GM19043 (cell line): ENCODE data around the gene ARHGEF12.

ENCODE experiments used
- ATAC-seq: cut with Tn5 transposase; IDR thresholded peaks from one replicate; pipeline ENCODE4 v1.9.1; 2021; ENCODE audit warnings: low read depth; ENCODE audit not compliant: unreplicated experiment

The ARHGEF12 gene

GRCh38 chr11:120385110-120385509 lies 48.9 kb downstream of the ARHGEF12 start:
- ATAC-seq: no peak

GRCh38 chr11:120385655-120386054 lies 49.4 kb downstream of the ARHGEF12 start:
- ATAC-seq: no peak

DNA sequence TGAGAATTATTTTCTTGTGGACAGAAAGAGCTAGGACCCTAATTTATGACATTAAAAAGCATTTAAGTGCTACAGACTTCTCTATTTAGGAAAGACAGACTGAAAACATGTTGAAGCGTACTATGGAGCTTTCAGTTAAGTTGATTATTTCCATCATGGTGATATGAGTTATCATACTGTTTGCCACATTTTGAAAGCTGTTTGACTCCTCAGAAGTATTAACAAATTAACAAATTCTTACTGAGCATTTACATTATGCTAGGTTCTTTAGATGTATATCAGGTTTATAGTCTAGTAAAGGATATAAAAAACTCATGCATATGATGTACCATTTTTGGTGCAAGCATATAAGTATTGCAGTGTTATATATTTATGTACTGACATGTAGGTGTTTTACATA lies 50.1 kb downstream of the ARHGEF12 start:
- ATAC-seq: no peak

- no peak for ATAC-seq
Observed at GRCh38 chr11:120386774-120387371, 50.7 kb downstream of the ARHGEF12 start.

DNA sequence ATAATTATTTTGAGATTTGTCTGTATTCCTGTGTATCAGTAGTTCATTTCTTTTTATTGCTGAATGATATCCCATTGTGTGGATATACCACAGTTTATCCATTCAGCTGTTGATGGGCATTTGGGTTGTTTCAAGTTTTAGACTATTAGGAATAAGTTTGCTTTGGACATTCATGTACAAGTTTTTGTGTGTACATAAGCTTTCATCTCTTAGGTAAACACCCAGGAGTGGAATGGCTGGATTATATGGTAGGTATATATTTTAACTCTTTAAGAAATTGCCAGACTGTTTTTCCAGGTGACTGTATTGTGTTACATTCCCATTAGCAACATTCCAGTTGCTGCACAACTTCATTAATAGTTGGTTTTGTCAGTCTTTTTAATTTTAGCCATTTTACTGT lies 52.0 kb downstream of the ARHGEF12 start:
- ATAC-seq: no peak

DNA sequence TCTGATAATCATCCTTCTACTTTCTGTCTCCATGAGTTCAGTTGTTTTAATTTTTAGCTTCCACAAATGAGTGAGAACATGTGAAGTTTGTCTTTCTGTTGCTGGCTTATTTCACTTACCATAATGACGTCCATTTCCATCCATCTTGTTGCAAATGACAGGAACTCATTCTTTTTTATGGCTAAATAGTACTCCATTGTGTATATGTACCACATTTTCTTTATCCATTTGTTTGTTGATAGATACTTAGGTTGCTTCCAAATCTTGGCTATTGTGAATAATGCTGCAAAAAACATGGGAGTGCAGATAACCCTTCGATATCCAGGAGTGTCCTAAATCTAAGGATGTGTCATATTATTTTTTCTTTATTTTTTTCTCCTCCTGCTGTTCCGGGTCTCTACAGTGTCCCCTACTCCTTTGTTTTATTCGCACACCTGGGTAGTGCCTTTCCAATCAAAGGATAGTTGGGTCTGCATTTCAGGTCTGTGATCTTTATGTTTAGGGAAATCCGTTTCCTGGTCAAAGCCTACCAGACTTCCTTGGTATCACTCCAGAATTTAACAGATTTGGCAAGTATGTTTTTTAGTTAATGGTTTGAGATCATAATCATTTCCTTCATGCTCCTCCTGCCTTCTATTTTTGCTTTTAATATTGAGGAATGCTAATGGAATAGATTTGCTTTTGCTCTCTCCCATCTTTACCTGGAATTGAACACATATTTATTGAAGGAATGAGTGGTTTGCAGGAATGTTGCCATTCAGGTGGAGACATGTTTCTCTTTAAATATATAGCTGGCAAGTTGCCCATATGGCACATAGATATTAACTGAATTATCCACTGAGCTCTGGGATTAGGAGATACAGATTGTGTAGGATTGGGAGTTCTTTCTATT lies 53.7 kb downstream of the ARHGEF12 start:
- ATAC-seq: no peak

DNA sequence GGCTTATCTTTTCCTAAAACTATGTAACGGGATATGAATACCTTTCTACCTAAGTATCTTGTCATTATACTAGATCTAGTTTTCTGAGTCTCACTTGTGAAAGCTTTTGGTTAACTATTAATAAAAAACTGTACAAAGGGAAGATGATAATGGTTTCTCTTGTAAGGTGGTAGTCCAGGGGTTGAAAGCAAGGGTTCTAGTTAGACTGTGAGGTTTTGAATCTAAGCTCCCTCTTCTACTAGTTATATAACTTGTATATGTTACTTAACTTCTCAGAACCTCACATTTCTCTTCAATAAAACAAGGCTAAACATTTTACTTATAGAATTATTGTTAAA lies 54.3 kb downstream of the ARHGEF12 start:
- ATAC-seq: no peak

DNA sequence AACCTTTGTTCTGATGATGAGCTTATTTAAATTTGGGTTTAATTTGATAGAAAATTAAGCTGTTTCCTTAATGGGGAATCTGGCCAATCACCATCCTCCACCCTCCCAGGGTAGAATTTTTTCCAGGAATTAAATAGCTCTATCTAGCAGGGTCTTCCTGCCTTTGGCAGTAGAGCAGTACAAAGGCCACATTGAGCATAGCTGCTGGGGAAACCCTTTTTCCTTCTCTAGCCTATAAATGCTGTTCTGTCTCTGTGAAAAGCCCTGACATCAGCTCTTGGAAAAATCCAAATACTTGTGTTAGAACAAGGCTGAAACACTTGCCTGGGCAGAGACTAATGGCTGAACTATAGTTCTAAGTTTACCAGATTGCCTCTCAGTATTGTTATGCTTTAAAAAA lies 55.1 kb downstream of the ARHGEF12 start:
- ATAC-seq: no peak

- no peak for ATAC-seq
Observed at GRCh38 chr11:120391854-120392253, 55.6 kb downstream of the ARHGEF12 start.

DNA sequence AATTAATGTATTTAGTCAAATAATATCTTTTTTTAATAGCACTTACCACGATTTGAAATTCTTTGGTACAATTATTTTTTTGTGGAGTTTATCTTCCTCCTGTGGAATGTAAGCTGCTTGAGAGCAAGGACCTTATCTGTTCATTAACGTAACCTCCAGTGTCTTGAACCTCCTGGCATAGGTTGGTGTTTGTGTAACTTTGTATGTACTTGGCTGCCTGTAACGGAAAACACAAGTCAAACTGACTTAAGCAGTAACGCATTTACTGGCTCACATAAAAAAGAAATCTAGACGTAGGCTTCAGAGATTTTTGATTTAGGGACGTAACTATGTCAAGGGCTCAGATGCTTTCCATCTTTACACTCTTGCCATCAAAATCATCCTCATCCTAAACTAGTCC lies 56.1 kb downstream of the ARHGEF12 start:
- no peak for ATAC-seq

- no peak for ATAC-seq
Observed at GRCh38 chr11:120392793-120393192, 56.6 kb downstream of the ARHGEF12 start.

- no peak for ATAC-seq
Observed at GRCh38 chr11:120394119-120394518, 57.9 kb downstream of the ARHGEF12 start.

- ATAC-seq: no peak
Observed at GRCh38 chr11:120395778-120396177, 59.6 kb downstream of the ARHGEF12 start.

DNA sequence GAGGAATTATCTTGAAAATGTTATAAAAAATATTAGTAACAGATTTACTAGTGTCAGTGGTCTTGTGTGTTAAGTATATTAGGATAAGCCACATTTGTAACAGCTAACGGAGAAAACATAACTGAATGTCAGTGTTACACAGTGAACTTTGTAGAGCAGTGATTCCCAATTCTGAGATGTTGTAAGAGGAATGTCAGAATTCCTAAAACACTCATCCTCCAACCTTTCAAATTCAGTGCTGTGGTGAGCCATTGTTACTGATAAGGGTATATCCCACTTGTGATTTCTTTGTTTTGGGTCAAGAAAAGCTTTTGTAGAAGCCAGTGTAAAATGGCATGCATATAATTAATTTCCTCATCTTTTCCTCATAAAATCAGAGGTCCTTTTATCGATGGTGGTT lies 61.9 kb downstream of the ARHGEF12 start:
- no peak for ATAC-seq

DNA sequence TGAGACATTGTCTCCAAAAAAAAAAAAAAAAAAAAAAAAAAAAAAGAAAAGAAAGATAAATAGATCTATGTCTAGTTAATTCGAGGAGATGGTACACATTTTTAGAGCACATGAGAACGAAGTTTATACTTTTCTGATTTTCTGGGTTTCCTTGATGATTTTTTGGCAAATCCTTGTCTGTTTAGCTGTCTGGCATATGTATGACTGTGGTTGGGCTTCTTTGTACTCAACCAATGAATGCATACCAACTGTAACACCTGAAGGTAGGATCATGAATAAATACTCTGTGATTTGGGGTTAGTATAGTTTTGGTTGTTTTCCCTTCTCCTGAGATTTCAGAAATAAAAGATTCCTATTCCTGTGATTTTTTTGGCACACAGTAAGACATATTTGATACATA lies 63.1 kb downstream of the ARHGEF12 start:
- no peak for ATAC-seq

DNA sequence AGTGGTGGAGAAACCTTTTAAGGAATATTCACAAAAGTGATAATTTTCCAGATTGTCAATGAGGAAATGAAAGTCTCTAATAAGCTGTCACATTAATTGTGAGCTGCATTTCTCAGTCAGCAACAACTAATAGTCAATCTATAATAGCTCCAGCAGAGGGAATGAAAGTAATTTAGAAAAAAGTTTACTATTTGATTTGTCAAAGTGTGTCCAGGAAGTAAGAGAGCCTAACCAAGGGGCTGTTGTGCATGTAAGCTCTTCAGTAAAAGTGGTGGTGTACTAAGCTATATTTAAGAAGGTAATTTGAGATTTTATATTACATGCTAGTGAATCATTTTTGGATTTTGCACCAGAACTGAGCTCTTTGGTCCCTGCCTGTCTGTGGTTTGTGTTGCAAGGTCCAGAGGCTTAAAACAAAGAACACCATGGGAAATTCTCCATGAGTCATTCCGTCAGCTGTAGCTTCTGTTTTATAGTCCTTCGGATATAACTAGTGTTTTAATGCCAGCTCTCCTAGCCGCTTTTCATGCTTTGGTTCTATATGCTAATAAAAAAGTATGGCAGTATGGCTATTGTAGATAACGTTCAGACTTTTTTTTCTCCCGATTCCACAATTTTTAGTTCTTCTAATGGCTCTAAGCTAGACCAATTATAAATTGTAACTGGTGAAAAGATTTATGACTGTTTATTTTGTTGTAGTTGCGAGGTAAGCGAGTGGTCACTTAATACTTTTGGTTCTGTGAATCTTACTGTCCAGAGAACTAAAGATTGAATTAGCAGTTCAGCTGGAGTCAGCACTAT lies 64.6 kb downstream of the ARHGEF12 start:
- no peak for ATAC-seq

- no peak for ATAC-seq
Observed at GRCh38 chr11:120401506-120401905, 65.3 kb downstream of the ARHGEF12 start.

DNA sequence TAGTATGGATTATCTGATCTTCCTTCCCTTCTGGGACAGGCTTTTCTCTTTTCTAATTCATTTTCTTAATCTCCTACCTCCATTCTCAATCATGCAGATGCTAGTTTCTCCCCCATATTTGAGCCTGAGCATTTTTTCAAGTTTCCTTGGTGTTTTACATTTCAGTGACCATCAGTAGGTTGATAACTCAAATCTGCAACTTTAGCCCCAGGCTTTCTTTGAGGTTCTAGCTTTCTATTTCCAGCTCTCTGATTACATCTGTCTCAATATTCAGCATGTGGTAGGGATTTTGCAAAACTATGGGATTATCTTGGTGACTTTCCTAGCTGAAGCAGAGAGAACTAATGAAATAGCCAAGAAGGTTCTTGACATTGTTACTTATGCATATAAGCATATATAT lies 67.8 kb downstream of the ARHGEF12 start:
- ATAC-seq: no peak

GRCh38 chr11:120404495-120404894 lies 68.3 kb downstream of the ARHGEF12 start:
- no peak for ATAC-seq

DNA sequence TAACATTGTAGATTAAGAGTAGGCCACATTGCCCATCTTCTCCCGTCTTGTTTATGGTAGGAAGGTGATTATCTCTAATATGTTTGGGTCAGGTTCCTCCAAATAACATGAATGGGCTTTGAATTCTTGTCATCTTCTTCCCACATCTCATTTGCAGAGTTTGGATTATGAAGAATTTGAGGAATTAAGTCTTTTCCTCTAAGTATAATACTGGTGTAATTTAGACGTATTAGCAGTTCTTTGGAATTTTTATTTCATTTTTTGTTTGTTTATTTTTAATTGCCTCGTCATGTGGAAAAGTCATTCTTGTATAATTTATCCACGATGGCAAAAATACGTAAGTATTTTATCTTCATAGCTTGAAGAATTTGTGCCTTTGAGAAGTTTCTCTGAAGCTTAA lies 73.4 kb downstream of the ARHGEF12 start:
- ATAC-seq: no peak

DNA sequence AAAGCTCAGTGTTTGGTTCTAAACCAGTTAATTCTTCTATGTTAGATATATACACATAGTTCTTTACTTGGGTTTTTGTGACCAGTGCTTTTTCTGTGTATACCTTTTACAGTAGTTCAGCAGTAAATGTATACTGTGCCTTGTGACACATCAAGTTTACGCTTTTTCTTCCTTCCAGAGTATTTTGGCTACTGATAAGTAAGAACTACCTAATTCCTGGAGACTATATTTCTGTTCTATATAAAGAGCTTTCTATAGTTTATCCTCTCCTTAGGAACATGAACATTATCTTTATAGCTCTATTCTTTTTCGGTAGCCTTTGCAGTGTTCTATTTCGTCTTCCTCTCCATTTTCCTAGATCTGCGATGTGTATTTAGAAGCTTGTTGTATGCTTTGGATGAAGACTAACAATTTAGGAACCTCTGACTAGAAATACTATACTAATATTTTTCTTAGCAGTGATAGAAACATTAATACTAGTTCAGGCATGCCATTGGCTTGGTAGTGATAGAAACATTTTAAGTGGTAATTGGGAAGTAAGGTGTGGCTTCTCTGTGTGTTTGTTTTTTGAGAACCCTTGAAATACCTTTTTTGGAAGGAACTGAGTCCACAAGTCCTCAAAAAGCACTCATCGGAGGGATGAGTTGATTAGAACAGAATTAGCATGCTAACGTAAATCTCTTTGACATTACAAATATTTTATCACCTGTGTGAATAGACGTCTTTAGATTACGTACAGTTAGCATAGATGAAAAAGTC lies 74.6 kb downstream of the ARHGEF12 start:
- ATAC-seq: no peak
